Neural cell (in vitro differentiated cells): ENCODE results near the gene PAQR9. TPM values are rescaled to one million over a fixed set of nuclear protein-coding genes. Genes with fewer than 3 reads are reported as not detected.

Source experiments
- H2AFZ ChIP-seq: fragments of 200-600, 300-800 bp; sonication (generic), shearing (Covaris generic); 2 replicates; pipeline ENCODE4 v1.6.0; 2014; ENCODE audit warnings: low read depth, mild to moderate bottlenecking, antibody characterized with exemption, low read length, moderate library complexity
- H3F3A ChIP-seq: fragments of 200-600 bp; shearing (Covaris generic); 2 replicates; pipeline ENCODE4 v1.6.1; 2016; ENCODE audit warnings: mild to moderate bottlenecking, moderate library complexity, mixed read lengths, antibody characterized with exemption, low read length; ENCODE audit not compliant: insufficient read depth, poor library complexity, severe bottlenecking
- H3K27ac ChIP-seq: fragments of 200-600, 300-800 bp; sonication (generic), shearing (Covaris generic); 2 replicates; pipeline ENCODE4 v1.5.1; 2014; ENCODE audit warnings: mild to moderate bottlenecking, low read length, moderate library complexity
- H3K27me3 ChIP-seq: fragments of 300-800, 200-600 bp; sonication (generic), shearing (Covaris generic); 2 replicates; pipeline ENCODE4 v1.6.0; 2014; ENCODE audit warnings: mild to moderate bottlenecking, low read depth, low read length, moderate library complexity; ENCODE audit not compliant: insufficient read depth
- H3K36me3 ChIP-seq: fragments of 300-800, 200-600 bp; sonication (generic), shearing (Covaris generic); 2 replicates; pipeline ENCODE4 v1.5.1; 2014; ENCODE audit warnings: mild to moderate bottlenecking, antibody characterized with exemption, low read length, moderate library complexity; ENCODE audit not compliant: insufficient read depth
- H3K4me2 ChIP-seq: fragments of 300-800, 200-600 bp; sonication (generic), shearing (Covaris generic); 2 replicates; pipeline ENCODE4 v1.6.0; 2014; ENCODE audit warnings: mild to moderate bottlenecking, low read length
- H3K4me3 ChIP-seq: fragments of 300-800, 200-600 bp; sonication (generic), shearing (Covaris generic); 2 replicates; pipeline ENCODE4 v1.5.1; 2014; ENCODE audit warnings: mild to moderate bottlenecking, low read length, moderate library complexity
- H3K79me2 ChIP-seq: fragments of 200-600 bp; shearing (Covaris generic); replicated peaks from 2 replicates; pipeline ENCODE4 v1.6.0; 2014; ENCODE audit warnings: mild to moderate bottlenecking, low read length, moderate library complexity; ENCODE audit not compliant: insufficient read depth
- H3K9ac ChIP-seq: fragments of 300-800, 200-600 bp; sonication (generic), shearing (Covaris generic); 2 replicates; pipeline ENCODE4 v1.6.1; 2016; ENCODE audit warnings: mild to moderate bottlenecking, low read length, mixed read lengths
- H3K9me2 ChIP-seq: fragments of 200-600 bp; shearing (Covaris generic); 2 replicates; pipeline ENCODE4 v1.6.1; 2016; ENCODE audit warnings: mild to moderate bottlenecking, low read length, mixed read lengths; ENCODE audit not compliant: insufficient read depth
- H3K9me3 ChIP-seq: fragments of 200-600, 300-800 bp; sonication (generic), shearing (Covaris generic); 2 replicates; pipeline ENCODE4 v1.6.1; 2016; ENCODE audit warnings: mild to moderate bottlenecking, mixed run types, low read length, moderate library complexity, mixed read lengths
- H4K20me1 ChIP-seq: fragments of 200-600 bp; shearing (Covaris generic); 2 replicates; pipeline ENCODE4 v1.6.1; 2016; ENCODE audit warnings: mild to moderate bottlenecking, mixed run types; ENCODE audit not compliant: insufficient read depth
- EP300 ChIP-seq: fragments of 450-650 bp; conservative IDR thresholded peaks from 2 replicates; pipeline ENCODE4 v1.6.1; 2014; ENCODE audit warnings: antibody characterized with exemption, mild to moderate bottlenecking, moderate library complexity; ENCODE audit not compliant: poor library complexity, severe bottlenecking
- EZH2 ChIP-seq: fragments of 200-600, 300-800 bp; shearing (Covaris generic), sonication (generic); IDR thresholded peaks from 2 replicates; pipeline ENCODE4 v1.6.1; 2014; ENCODE audit warnings: antibody characterized with exemption, low read length, borderline replicate concordance, mild to moderate bottlenecking; ENCODE audit not compliant: insufficient read depth, poor library complexity, severe bottlenecking
- MXI1 ChIP-seq: fragments of 450-650 bp; conservative IDR thresholded peaks from 2 replicates; pipeline ENCODE4 v1.6.1; 2014; ENCODE audit warnings: antibody characterized with exemption, mild to moderate bottlenecking; ENCODE audit not compliant: poor library complexity, severe bottlenecking
- POLR2AphosphoS5 ChIP-seq: IDR thresholded peaks from 2 replicates; pipeline ENCODE4 v1.6.1; 2012
- RAD21 ChIP-seq: fragments of 450-650 bp; conservative IDR thresholded peaks from 2 replicates; pipeline ENCODE4 v1.6.1; 2014; ENCODE audit warnings: antibody characterized with exemption, mild to moderate bottlenecking, moderate library complexity
- REST ChIP-seq: IDR thresholded peaks from 2 replicates; pipeline ENCODE4 v1.6.1; 2012; ENCODE audit warnings: borderline replicate concordance
- SMC3 ChIP-seq: fragments of 450-650 bp; conservative IDR thresholded peaks from 2 replicates; pipeline ENCODE4 v1.6.1; 2014; ENCODE audit warnings: antibody characterized with exemption, mild to moderate bottlenecking, moderate library complexity; ENCODE audit not compliant: poor library complexity
- TAF1 ChIP-seq: IDR thresholded peaks from 2 replicates; pipeline ENCODE4 v1.6.1; 2012; ENCODE audit warnings: low read depth
- polyA plus RNA-seq: library from polyadenylated mRNA; depleted of rRNA; stranded (reverse); fragments of >200 nt; gene quantifications from 2 replicates; pipeline ENCODE4 v1.2.3, GENCODE V29; 2014
- TF ChIP-seq, protein P1 (sequence below): fragments of 450-650 bp; IDR thresholded peaks from 2 replicates; pipeline ENCODE4 v1.5.1; 2014; ENCODE audit warnings: antibody characterized with exemption, mild to moderate bottlenecking, moderate library complexity; ENCODE audit not compliant: poor library complexity, severe bottlenecking

Gene PAQR9
- polyA plus RNA-seq, 1 donor from 2014 or later, result 0.24 TPM

DNA sequence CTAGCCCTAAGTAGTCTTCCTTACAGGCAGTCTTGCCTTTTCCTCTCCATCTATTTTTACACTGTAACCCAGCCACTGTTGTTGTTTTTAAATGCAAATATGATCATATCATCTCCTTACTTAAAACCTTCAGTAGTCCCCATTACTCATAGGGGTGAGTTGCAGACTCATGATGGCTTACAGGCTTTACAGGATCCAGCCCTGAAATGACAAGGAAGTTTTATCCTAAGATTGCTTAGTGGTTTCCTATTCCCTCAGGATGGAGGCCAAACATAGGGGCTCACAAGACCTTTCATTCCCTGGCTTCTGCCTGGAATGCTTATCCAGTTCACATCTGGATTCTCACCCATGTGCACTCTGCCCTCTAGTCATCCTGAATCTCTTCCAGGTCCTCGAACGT is 46.9 kb downstream of the PAQR9 start:
- Histone ChIP-seq H3K27ac (no peak overlapping the region), H3K27me3 (no peaks in the 10 kb centered on the region), H2AFZ (no peak overlapping the region), H3K4me3 (no peak overlapping the region), H3F3A (no peaks in the 10 kb centered on the region), H3K36me3 (no peaks in the 10 kb centered on the region), H3K9me2 (no peaks in the 10 kb centered on the region), H3K4me2 (no peak overlapping the region), H3K9me3 (no peaks in the 10 kb centered on the region), H3K79me2 (no peaks in the 10 kb centered on the region), H4K20me1 (no peaks in the 10 kb centered on the region), H3K9ac (no peak overlapping the region)
- TF ChIP-seq, protein P1, sequence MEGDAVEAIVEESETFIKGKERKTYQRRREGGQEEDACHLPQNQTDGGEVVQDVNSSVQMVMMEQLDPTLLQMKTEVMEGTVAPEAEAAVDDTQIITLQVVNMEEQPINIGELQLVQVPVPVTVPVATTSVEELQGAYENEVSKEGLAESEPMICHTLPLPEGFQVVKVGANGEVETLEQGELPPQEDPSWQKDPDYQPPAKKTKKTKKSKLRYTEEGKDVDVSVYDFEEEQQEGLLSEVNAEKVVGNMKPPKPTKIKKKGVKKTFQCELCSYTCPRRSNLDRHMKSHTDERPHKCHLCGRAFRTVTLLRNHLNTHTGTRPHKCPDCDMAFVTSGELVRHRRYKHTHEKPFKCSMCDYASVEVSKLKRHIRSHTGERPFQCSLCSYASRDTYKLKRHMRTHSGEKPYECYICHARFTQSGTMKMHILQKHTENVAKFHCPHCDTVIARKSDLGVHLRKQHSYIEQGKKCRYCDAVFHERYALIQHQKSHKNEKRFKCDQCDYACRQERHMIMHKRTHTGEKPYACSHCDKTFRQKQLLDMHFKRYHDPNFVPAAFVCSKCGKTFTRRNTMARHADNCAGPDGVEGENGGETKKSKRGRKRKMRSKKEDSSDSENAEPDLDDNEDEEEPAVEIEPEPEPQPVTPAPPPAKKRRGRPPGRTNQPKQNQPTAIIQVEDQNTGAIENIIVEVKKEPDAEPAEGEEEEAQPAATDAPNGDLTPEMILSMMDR, result no peak
- TF ChIP-seq TAF1, result no peak
- no peak for TF ChIP-seq REST
- TF ChIP-seq EZH2, result no peak
- TF ChIP-seq MXI1, result no peak
- TF ChIP-seq POLR2AphosphoS5, result no peak
- no peak for TF ChIP-seq SMC3
- no peak for TF ChIP-seq EP300
- TF ChIP-seq RAD21, result no peak

DNA sequence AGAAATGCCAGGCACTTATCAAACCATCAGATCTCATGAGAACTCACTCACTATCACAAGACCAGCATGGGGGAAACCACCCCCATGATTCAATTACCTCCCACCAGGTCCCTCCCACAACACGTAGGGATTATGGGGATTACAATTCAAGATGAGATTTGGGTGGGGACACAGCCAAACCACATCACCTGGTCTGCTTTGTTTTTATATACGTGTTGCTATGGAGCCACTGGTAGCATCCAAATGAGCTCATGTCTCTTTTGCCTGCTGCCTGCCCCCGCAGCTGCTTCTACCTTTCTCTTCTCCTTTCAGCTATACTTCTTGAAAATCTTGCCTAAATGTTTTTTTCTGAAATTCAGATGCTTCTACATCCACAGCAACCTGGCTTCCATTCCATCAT is 47.8 kb downstream of the PAQR9 start:
- Histone ChIP-seq H3K27ac (no peak overlapping the region), H3K9ac (no peak overlapping the region), H3F3A (no peaks in the 10 kb centered on the region), H3K27me3 (no peaks in the 10 kb centered on the region), H2AFZ (no peak overlapping the region), H3K4me2 (no peak overlapping the region), H3K36me3 (no peaks in the 10 kb centered on the region), H3K9me3 (no peaks in the 10 kb centered on the region), H3K4me3 (no peak overlapping the region), H3K79me2 (no peaks in the 10 kb centered on the region), H4K20me1 (no peaks in the 10 kb centered on the region), H3K9me2 (no peaks in the 10 kb centered on the region)
- TF ChIP-seq SMC3, result no peak
- no peak for TF ChIP-seq EZH2
- TF ChIP-seq POLR2AphosphoS5, result no peak
- TF ChIP-seq EP300, result no peak
